ENCODE data around the gene CACNA1S.

Gene CACNA1S

GRCh38 chr1:201060586-201060985, 51.6 kb downstream of the CACNA1S start:
- TF ChIP-seq Cebpa-rat (IDR thresholded peaks at IDR 0.05) = no peak
- Histone ChIP-seq H3K27me3 (no peaks in the 10 kb centered on the region), H3K9ac (no peak overlapping the region), H3K4me1 (peaks cover 89% of the 10 kb centered on the region), H3K4me3 (no peak overlapping the region), H3K36me3 (no peaks in the 10 kb centered on the region), H4K20me1 (no peaks in the 10 kb centered on the region), H3K4me2 (peak overlapping the region; percentile 70), H3K9me3 (no peaks in the 10 kb centered on the region), H3K27ac (no peak overlapping the region)

- no peaks in the 10 kb centered on the region for H3K36me3 ChIP-seq
- H3K4me1 ChIP-seq = peaks cover 94% of the 10 kb centered on the region
- peak overlapping the region; percentile 70 for H3K4me2 ChIP-seq
- H3K9me3 ChIP-seq = no peaks in the 10 kb centered on the region
- no peak overlapping the region for H3K27ac ChIP-seq
- no peak overlapping the region for H3K9ac ChIP-seq
- no peaks in the 10 kb centered on the region for H3K27me3 ChIP-seq
- no peak overlapping the region for H3K4me3 ChIP-seq
- TF ChIP-seq Cebpa-rat (IDR thresholded peaks at IDR 0.05) = no peak
- no peaks in the 10 kb centered on the region for H4K20me1 ChIP-seq
Measured at GRCh38 chr1:201059871-201060555, 52.2 kb downstream of the CACNA1S start.

GRCh38 chr1:201059401-201059800, 52.8 kb downstream of the CACNA1S start:
- no peaks in the 10 kb centered on the region for H3K36me3 ChIP-seq
- H3K27me3 ChIP-seq = no peaks in the 10 kb centered on the region

GRCh38 chr1:201054091-201054543, 58.1 kb downstream of the CACNA1S start:
- no peaks in the 10 kb centered on the region for H4K20me1 ChIP-seq
- no peaks in the 10 kb centered on the region for H3K27me3 ChIP-seq
- H3K27ac ChIP-seq = peak overlapping the region; percentile 63
- H3K4me3 ChIP-seq = peak overlapping the region; percentile 13; the same call in 1 of the 2 replicates
- TF ChIP-seq Cebpa-rat (IDR thresholded peaks at IDR 0.05) = no peak
- H3K9me3 ChIP-seq = no peaks in the 10 kb centered on the region
- H3K4me2 ChIP-seq = peak overlapping the region; percentile 70
- H3K36me3 ChIP-seq = no peaks in the 10 kb centered on the region
- H3K4me1 ChIP-seq = peaks cover 100% of the 10 kb centered on the region
- 0 out of 2 replicates have a peak overlapping the region, but pooled peaks have one; percentile 50 for H3K9ac ChIP-seq

More at GRCh38 chr1:201059401-201059800, 52.8 kb downstream of the CACNA1S start:
- no peak for TF ChIP-seq Cebpa-rat (IDR thresholded peaks at IDR 0.05)
- Histone ChIP-seq H3K9me3 (no peaks in the 10 kb centered on the region), H3K4me2 (peak overlapping the region; percentile 70), H3K4me3 (no peak overlapping the region), H3K4me1 (peaks cover 100% of the 10 kb centered on the region), H4K20me1 (no peaks in the 10 kb centered on the region), H3K9ac (0 out of 2 replicates have a peak overlapping the region, but pooled peaks have one; percentile 31), H3K27ac (no peak overlapping the region)

- Histone ChIP-seq H4K20me1 (no peaks in the 10 kb centered on the region), H3K4me3 (peak overlapping the region; percentile 13; the same call in 1 of the 2 replicates), H3K9ac (peak overlapping the region; percentile 50; the same call in 1 of the 2 replicates), H3K27me3 (no peaks in the 10 kb centered on the region), H3K36me3 (no peaks in the 10 kb centered on the region), H3K9me3 (no peaks in the 10 kb centered on the region), H3K4me2 (peak overlapping the region; percentile 70), H3K27ac (peak overlapping the region; percentile 63), H3K4me1 (peaks cover 100% of the 10 kb centered on the region)
- no peak for TF ChIP-seq Cebpa-rat (IDR thresholded peaks at IDR 0.05)
Measured at GRCh38 chr1:201053155-201053860, 58.9 kb downstream of the CACNA1S start.

- Histone ChIP-seq H3K9me3 (no peaks in the 10 kb centered on the region), H4K20me1 (no peaks in the 10 kb centered on the region), H3K4me2 (peak overlapping the region; percentile 70), H3K27ac (no peak overlapping the region), H3K9ac (no peak overlapping the region), H3K4me3 (no peak overlapping the region), H3K27me3 (no peaks in the 10 kb centered on the region), H3K4me1 (peaks cover 100% of the 10 kb centered on the region), H3K36me3 (no peaks in the 10 kb centered on the region)
- TF ChIP-seq Cebpa-rat (IDR thresholded peaks at IDR 0.05) = no peak
Measured at GRCh38 chr1:201051399-201051798, 60.8 kb downstream of the CACNA1S start.

GRCh38 chr1:201050515-201051277, 61.5 kb downstream of the CACNA1S start:
- no peaks in the 10 kb centered on the region for H3K27me3 ChIP-seq
- H3K4me3 ChIP-seq = no peak overlapping the region
- no peak overlapping the region for H3K9ac ChIP-seq
- no peaks in the 10 kb centered on the region for H4K20me1 ChIP-seq
- peak overlapping the region; percentile 70 for H3K4me2 ChIP-seq
- no peaks in the 10 kb centered on the region for H3K9me3 ChIP-seq
- no peaks in the 10 kb centered on the region for H3K36me3 ChIP-seq
- H3K4me1 ChIP-seq = peaks cover 95% of the 10 kb centered on the region
- no peak overlapping the region for H3K27ac ChIP-seq
- TF ChIP-seq Cebpa-rat (IDR thresholded peaks at IDR 0.05) = no peak

GRCh38 chr1:201049248-201049831, 62.9 kb downstream of the CACNA1S start:
- Histone ChIP-seq H3K9me3 (no peaks in the 10 kb centered on the region), H3K27me3 (no peaks in the 10 kb centered on the region), H3K27ac (no peak overlapping the region), H3K4me2 (peak overlapping the region; percentile 70), H3K9ac (no peak overlapping the region), H3K36me3 (no peaks in the 10 kb centered on the region), H3K4me3 (no peak overlapping the region), H3K4me1 (peaks cover 90% of the 10 kb centered on the region), H4K20me1 (no peaks in the 10 kb centered on the region)
- TF ChIP-seq Cebpa-rat (IDR thresholded peaks at IDR 0.05) = no peak

GRCh38 chr1:201048521-201048920, 63.7 kb downstream of the CACNA1S start:
- no peaks in the 10 kb centered on the region for H3K36me3 ChIP-seq
- peaks cover 81% of the 10 kb centered on the region for H3K4me1 ChIP-seq
- no peaks in the 10 kb centered on the region for H3K9me3 ChIP-seq
- no peak overlapping the region for H3K9ac ChIP-seq
- TF ChIP-seq Cebpa-rat (IDR thresholded peaks at IDR 0.05) = no peak
- H3K4me2 ChIP-seq = peak overlapping the region; percentile 70
- no peak overlapping the region for H3K4me3 ChIP-seq
- H4K20me1 ChIP-seq = no peaks in the 10 kb centered on the region
- H3K27ac ChIP-seq = no peak overlapping the region
- no peaks in the 10 kb centered on the region for H3K27me3 ChIP-seq

All from BLaER1 (cell line).